ENCODE results near the gene TUBA3C. TPM values are rescaled to one million over a fixed set of nuclear protein-coding genes. Genes with fewer than 3 reads are reported as not detected.
"Not testable (repeated sequence)": the region's sequence is repeated elsewhere in the genome, so short reads cannot be mapped to it uniquely, and the experiment has no call there.

TUBA3C gene
- total and polyA plus RNA-seq, 2 experiments from 2014 or later: not detected

- H3K79me2 ChIP-seq (replicated peaks; ENCODE audit: insufficient read depth); H3K4me1 Mint-ChIP-seq; H3K4me2 ChIP-seq; DNase-seq (ENCODE audit: low spot score); H3K9me2 ChIP-seq (ENCODE audit: insufficient read depth); ATAC-seq; H2AFZ ChIP-seq; H3K27ac ChIP-seq (ENCODE audit: low read depth); H4K20me1 ChIP-seq (replicated peaks; ENCODE audit: insufficient read depth); H3K4me1 ChIP-seq (ENCODE audit: insufficient read depth); H3F3A ChIP-seq (replicated peaks; ENCODE audit: low read depth); H3K4me3 Mint-ChIP-seq; H3K27me3 ChIP-seq (ENCODE audit: insufficient read depth); H3K36me3 ChIP-seq (ENCODE audit: insufficient read depth); H3K27me3 Mint-ChIP-seq (ENCODE audit: insufficient read depth, low read depth, poor library complexity); H3K4me3 ChIP-seq; H3K27ac Mint-ChIP-seq: not testable (repeated sequence)
- Mint-ChIP-seq H3K9me3 (peaks cover 95% of the 10 kb centered on the region), H3K36me3 (ENCODE audit: low read depth) (peaks cover 47% of the 10 kb centered on the region)
Measured at GRCh38 chr13:19189368-19189767, 7.7 kb upstream of the TUBA3C start.

- Histone ChIP-seq H3K27me3 (ENCODE audit: insufficient read depth) (no peaks in the 10 kb centered on the region), H3K27ac (ENCODE audit: low read depth) (no peak overlapping the region), H3F3A (replicated peaks; ENCODE audit: low read depth) (no peaks in the 10 kb centered on the region), H3K4me2 (no peak overlapping the region), H3K9me2 (ENCODE audit: insufficient read depth) (no peaks in the 10 kb centered on the region), H4K20me1 (replicated peaks; ENCODE audit: insufficient read depth) (no peaks in the 10 kb centered on the region), H2AFZ (no peak overlapping the region), H3K4me1 (ENCODE audit: insufficient read depth) (no peaks in the 10 kb centered on the region), H3K4me3 (no peak overlapping the region), H3K36me3 (ENCODE audit: insufficient read depth) (no peaks in the 10 kb centered on the region), H3K79me2 (replicated peaks; ENCODE audit: insufficient read depth) (no peaks in the 10 kb centered on the region)
- Mint-ChIP-seq H3K27me3 (ENCODE audit: insufficient read depth, low read depth, poor library complexity) (peaks cover 6% of the 10 kb centered on the region), H3K27ac (no peak overlapping the region), H3K4me3 (no peak overlapping the region), H3K36me3 (ENCODE audit: low read depth) (peaks cover 55% of the 10 kb centered on the region), H3K9me3 (peaks cover 95% of the 10 kb centered on the region), H3K4me1 (no peaks in the 10 kb centered on the region)
- TF ChIP-seq STAT1 (IDR thresholded peaks at IDR 0.05; ENCODE audit: unreplicated experiment) (no peak), JUNB (IDR thresholded peaks at IDR 0.05; ENCODE audit: unreplicated experiment) (no peak), ZNF114 (CRISPR knock-in tag; IDR thresholded peaks at IDR 0.05) (no peak)
- ATAC-seq (no peak), DNase-seq (ENCODE audit: low spot score) (no peak)
Measured at GRCh38 chr13:19185865-19186645, 4.4 kb upstream of the TUBA3C start.

GRCh38 chr13:19185086-19185864 is 3.7 kb upstream of the TUBA3C start:
- H4K20me1 ChIP-seq (replicated peaks; ENCODE audit: insufficient read depth): no peaks in the 10 kb centered on the region
- no peak overlapping the region for H2AFZ ChIP-seq
- no peak overlapping the region for H3K27ac ChIP-seq (ENCODE audit: low read depth)
- Mint-ChIP-seq H3K9me3 (peaks cover 94% of the 10 kb centered on the region), H3K4me3 (no peak overlapping the region), H3K4me1 (no peaks in the 10 kb centered on the region), H3K27me3 (ENCODE audit: insufficient read depth, low read depth, poor library complexity) (peaks cover 6% of the 10 kb centered on the region), H3K27ac (no peak overlapping the region), H3K36me3 (ENCODE audit: low read depth) (peaks cover 50% of the 10 kb centered on the region)
- no peak overlapping the region for H3K4me2 ChIP-seq
- H3K27me3 ChIP-seq (ENCODE audit: insufficient read depth): no peaks in the 10 kb centered on the region
- DNase-seq (ENCODE audit: low spot score) (no peak), ATAC-seq (no peak)
- no peaks in the 10 kb centered on the region for H3K79me2 ChIP-seq (replicated peaks; ENCODE audit: insufficient read depth)
- H3K4me3 ChIP-seq: no peak overlapping the region
- H3K9me2 ChIP-seq (ENCODE audit: insufficient read depth): no peaks in the 10 kb centered on the region
- no peaks in the 10 kb centered on the region for H3F3A ChIP-seq (replicated peaks; ENCODE audit: low read depth)
- no peaks in the 10 kb centered on the region for H3K4me1 ChIP-seq (ENCODE audit: insufficient read depth)
- no peaks in the 10 kb centered on the region for H3K36me3 ChIP-seq (ENCODE audit: insufficient read depth)
- TF ChIP-seq, protein P1, sequence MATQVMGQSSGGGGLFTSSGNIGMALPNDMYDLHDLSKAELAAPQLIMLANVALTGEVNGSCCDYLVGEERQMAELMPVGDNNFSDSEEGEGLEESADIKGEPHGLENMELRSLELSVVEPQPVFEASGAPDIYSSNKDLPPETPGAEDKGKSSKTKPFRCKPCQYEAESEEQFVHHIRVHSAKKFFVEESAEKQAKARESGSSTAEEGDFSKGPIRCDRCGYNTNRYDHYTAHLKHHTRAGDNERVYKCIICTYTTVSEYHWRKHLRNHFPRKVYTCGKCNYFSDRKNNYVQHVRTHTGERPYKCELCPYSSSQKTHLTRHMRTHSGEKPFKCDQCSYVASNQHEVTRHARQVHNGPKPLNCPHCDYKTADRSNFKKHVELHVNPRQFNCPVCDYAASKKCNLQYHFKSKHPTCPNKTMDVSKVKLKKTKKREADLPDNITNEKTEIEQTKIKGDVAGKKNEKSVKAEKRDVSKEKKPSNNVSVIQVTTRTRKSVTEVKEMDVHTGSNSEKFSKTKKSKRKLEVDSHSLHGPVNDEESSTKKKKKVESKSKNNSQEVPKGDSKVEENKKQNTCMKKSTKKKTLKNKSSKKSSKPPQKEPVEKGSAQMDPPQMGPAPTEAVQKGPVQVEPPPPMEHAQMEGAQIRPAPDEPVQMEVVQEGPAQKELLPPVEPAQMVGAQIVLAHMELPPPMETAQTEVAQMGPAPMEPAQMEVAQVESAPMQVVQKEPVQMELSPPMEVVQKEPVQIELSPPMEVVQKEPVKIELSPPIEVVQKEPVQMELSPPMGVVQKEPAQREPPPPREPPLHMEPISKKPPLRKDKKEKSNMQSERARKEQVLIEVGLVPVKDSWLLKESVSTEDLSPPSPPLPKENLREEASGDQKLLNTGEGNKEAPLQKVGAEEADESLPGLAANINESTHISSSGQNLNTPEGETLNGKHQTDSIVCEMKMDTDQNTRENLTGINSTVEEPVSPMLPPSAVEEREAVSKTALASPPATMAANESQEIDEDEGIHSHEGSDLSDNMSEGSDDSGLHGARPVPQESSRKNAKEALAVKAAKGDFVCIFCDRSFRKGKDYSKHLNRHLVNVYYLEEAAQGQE (IDR thresholded peaks at IDR 0.05; ENCODE audit: unreplicated experiment): no peak
- no peak for TF ChIP-seq EZH2 (IDR thresholded peaks at IDR 0.05; ENCODE audit: low read depth, unreplicated experiment)
- no peak for TF ChIP-seq JUNB (IDR thresholded peaks at IDR 0.05; ENCODE audit: unreplicated experiment)
